HG02943 (cell line): Measurements from ENCODE around the gene LRP2.
"Not testable (repeated sequence)": the region's sequence is repeated elsewhere in the genome, so short reads cannot be mapped to it uniquely, and the experiment has no call there.

Experiments used
- ATAC-seq: cut with Tn5 transposase; IDR thresholded peaks from one replicate; pipeline ENCODE4 v1.9.1; 2021; ENCODE audit warnings: mild to moderate bottlenecking, low read depth, moderate library complexity; ENCODE audit not compliant: unreplicated experiment

The LRP2 gene

GRCh38 chr2:169349535-169349934 lies 12.8 kb downstream of the LRP2 start:
- ATAC-seq = no peak

DNA sequence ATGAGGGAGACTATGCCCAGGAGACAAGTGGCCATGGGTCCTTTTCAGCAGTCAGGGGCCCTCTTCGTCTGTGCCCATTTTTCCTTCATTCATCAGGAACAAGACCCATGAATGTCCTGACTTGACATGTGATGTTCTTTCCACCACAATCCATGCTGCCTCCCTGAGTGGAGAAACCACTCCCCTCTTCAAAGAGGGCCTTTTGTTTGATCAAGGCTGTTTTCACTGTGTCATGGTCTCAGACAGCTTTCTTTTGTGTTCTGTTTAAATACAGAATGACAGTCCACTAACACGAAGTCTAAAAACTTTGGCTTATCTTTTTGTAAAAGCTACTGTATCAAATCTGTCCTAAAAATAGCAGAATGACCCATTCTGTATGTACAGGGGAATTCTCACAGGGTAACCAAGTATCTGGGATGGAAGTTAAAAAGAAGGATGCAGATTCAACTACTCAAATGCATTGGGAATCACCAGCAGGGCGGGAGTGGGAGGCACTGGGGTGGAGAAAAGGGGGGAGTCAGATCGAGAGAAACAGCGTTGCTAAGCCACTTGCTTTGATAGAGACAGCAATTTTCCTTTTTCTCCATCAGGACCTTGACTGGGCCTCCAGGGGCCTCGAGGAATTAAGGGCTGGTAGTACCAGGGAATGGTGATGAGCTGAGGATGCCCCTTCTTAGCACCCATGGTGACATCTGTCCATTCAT lies 13.9 kb downstream of the LRP2 start:
- no peak for ATAC-seq

- no peak for ATAC-seq
These were observed 16.6 kb downstream of the LRP2 start for GRCh38 chr2:169345486-169346437.

GRCh38 chr2:169344736-169345485 lies 17.4 kb downstream of the LRP2 start:
- no peak for ATAC-seq

- no peak for ATAC-seq
These were observed 19.1 kb downstream of the LRP2 start for GRCh38 chr2:169343202-169343601.

GRCh38 chr2:169339657-169340056 lies 22.7 kb downstream of the LRP2 start:
- no peak for ATAC-seq

DNA sequence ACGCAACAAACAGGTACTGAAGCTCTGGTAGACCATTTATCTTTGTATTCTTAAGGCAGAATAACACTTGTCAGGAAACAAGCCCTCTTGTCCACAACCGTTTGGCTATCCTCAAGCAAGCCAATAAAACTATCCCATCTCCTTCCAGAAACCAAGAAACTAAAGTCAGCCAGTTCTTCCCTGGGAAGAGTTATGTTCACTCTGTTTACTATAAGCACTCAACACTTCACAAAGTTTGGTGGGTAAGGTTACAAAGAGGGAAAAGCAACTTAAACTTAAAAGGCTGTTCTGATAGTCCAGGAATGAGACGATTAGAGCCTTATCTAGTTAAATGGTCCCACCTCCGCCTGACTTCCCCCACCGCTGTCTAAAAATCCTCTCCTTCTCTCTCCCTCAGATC lies 25.6 kb downstream of the LRP2 start:
- no peak for ATAC-seq

- no peak for ATAC-seq
These were observed 31.7 kb downstream of the LRP2 start for GRCh38 chr2:169330555-169331198.

DNA sequence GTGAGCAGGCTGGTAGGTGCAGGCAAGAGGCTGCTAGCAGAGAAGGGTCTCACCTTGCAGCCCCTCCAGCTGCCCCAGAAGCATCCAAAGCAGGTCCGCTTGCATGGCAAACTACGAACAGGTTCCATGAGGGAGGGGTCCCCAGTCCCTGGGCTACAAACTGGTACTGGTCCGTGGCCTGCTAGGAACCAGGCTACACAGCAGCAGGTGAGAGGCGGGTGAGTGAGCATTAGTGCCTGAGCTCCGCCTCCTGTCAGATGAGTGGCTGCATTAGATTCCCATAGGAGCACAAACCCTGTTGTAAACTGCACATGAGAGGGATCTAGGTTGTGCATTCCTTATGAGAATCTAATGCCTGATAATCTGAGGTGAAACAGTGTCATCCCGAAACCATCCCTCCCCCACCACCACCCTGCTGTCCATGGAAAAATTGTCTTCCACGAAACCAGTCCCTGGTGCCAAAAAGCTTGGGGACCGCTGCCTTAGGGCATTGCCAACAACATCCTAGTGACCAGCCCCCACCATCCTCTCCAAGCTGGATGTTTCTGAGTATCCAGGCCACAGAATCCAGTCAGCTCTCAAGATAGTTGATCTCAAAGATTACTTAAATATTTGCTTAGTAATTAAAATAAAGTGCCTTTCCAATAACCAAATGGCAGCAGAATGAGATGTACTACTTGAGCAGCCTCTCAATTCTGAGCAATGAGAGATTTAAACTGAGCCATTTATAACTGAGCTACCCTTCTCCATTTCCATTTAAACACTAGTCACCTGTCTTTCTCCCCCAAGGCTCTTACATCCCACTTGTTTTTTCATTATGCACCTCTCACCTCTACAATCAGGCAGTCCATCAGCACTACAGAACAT lies 32.4 kb downstream of the LRP2 start:
- ATAC-seq = no peak

GRCh38 chr2:169328785-169329184 lies 33.5 kb downstream of the LRP2 start:
- no peak for ATAC-seq

- ATAC-seq = not testable (repeated sequence)
These were observed 34.5 kb downstream of the LRP2 start for GRCh38 chr2:169327837-169328236.

DNA sequence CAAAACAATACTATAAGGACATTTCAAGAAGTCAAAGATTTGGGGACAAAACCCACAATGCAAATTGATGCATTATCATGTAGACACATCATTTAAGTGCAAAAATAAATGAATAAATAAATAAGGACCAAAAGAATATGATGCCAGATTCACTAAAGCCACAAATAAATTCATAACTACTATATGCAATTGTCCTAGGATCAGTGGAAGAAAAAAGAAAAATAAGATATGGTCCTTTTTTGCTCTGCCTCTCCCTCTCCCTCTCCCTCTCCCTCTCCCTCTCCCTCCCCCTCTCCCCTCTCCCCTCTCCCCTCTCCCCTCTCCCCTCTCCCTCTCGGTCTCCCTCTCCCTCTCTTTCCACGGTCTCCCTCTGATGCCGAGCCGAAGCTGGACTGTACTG lies 36.4 kb downstream of the LRP2 start:
- ATAC-seq = not testable (repeated sequence)

- ATAC-seq = no peak
These were observed 37.6 kb downstream of the LRP2 start for GRCh38 chr2:169324581-169325260.

- ATAC-seq = no peak
These were observed 38.5 kb downstream of the LRP2 start for GRCh38 chr2:169323841-169324240.

DNA sequence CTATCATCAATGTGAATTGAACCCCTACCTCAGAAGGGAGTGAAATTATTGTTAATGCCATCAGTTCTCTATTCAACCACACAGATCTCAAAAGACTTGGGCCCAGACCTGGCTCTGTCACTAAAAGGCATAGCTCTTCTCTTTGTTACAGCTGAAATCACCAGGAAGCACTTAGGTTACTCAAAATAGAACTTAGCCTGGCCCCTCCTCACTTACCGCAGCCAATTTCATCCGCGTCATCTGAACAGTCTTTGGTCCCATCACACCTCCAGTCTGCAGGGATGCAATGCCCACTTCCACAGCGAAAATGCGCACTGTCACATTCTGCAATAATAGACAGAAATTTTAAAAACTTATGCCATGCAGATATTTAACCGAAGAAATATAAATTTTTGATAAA lies 41.8 kb downstream of the LRP2 start:
- no peak for ATAC-seq

DNA sequence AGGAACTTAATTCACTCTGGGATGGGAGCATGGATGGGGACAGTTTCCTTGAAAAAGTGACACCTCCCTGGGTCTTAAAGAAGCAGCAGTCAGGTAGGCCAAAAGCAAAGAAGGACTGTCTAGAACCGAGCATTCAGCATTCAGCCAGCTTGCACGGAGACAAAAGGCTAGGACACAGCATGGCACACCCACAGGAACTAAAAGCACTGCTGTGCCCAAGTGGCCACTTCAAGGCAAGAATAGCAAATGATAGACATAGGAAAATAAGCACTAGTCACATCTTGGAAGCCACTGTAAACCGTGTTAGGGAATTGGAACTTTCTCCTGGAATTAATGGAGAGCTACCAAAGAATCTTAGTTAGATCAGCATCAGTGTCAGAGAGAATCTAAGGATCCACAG lies 47.0 kb downstream of the LRP2 start:
- ATAC-seq = no peak

DNA sequence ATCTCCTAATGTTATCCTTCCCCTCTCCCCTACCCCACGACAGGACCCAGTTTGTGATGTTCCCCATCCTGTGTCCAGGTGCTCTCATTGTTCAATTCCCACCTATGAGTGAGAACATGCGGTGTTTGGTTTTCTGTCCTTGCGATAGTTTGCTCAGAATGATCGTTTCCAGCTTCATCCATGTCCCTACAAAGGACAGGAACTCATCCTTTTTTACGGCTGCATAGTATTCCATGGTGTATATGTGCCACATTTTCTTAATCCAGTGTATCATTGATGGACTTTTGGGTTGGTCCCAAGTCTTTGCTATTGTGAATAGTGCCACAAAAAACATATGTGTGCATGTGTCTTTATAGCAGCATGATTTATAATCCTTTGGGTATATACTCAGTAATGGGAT lies 54.0 kb downstream of the LRP2 start:
- not testable (repeated sequence) for ATAC-seq

GRCh38 chr2:169304689-169305088 lies 57.6 kb downstream of the LRP2 start:
- ATAC-seq = not testable (repeated sequence)
